GM12892 (cell line): ENCODE results near the gene SIX5.

Experiments used
- POLR2A ChIP-seq: IDR thresholded peaks from 2 replicates; pipeline ENCODE4 v1.6.1; 2011; ENCODE audit warnings: low read depth, low read length, control low read depth
- POLR2AphosphoS5 ChIP-seq: IDR thresholded peaks from 2 replicates; pipeline ENCODE4 v1.6.1; 2011; ENCODE audit warnings: low read depth, low read length, control low read depth
- TAF1 ChIP-seq: IDR thresholded peaks from 2 replicates; pipeline ENCODE4 v1.6.1; 2011; ENCODE audit warnings: low read depth, mild to moderate bottlenecking, control low read depth, low read length, borderline replicate concordance

DNA sequence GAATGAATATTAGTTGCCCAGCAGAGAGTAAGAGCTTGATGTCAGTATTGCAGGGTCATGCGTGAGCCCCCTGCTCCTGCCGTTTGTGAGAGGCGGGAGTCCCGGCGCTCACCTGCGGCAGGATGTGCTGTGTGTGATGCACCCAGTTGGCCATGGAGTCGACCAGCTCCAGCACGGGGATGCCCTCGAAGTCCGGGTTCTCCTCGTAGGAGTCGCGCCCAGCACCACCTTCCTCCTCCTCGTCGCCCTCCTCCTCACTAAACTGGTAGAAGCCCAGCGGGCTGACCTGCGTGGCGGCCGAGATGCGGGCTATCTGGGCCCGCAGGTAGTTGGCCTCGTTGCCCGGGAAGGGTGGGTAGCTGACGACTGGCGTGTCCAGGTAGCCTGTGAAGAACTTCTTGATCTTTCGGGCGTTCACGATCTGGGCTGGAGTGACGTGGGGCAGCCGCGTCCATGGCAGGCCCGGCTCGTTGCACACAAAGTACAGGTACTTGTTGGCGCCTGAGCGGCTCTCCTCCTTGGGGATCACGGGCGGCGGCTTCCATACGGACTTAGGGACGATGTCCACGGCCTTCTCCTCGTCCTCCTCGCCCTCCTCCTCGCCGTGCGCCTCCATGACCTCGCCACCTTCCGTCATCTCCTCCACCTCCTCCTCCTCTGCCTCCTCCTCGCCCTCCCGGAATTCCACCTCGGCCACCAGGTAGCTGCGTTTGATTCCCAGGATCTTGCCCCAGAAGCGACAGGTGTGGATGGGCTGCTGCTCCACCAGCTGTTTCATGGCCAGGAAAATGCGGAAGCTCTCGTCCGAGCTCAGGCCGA, 35.3 kb upstream of the SIX5 start:
- TF ChIP-seq POLR2AphosphoS5 (no peak), POLR2A (no peak), TAF1 (no peak)
